Adrenal gland (tissue), 12 donors: ENCODE data around the gene PIAS1. TPM values are rescaled to one million over a fixed set of nuclear protein-coding genes. Genes with fewer than 3 reads are reported as not detected.

Experiments used
- DNase-seq, 7 donors: peaks; one replicate each; pipeline ENCODE4 v3.0.0-alpha.2; 2019 to 2020
- H3K27ac ChIP-seq, 5 donors: fragments of 200-600 bp; sonication (generic) in 4 of 5; 1 replicate in 3 of 5; 2 replicates in 2 of 5; pipeline versions ENCODE4 v1.5.1 to v1.8.0; 2016 to 2020; ENCODE audit warnings: mild to moderate bottlenecking in 1 of 5
- H3K27me3 ChIP-seq: fragments of 200-600 bp; 2 replicates; pipeline ENCODE4 v1.8.0; 2021
- H3K36me3 ChIP-seq, 2 donors: fragments of 200-600 bp; replicated peaks in 1 of 2; 1 replicate in 1 of 2; 2 replicates in 1 of 2; pipeline versions ENCODE4 v1.5.1 to v1.8.0; 2018 to 2022
- H3K4me1 ChIP-seq, 2 donors: fragments of 200-600 bp; replicated peaks in 1 of 2; 1 replicate in 1 of 2; 2 replicates in 1 of 2; pipeline versions ENCODE4 v1.5.1 to v1.8.0; 2018 to 2021
- H3K4me3 ChIP-seq, 4 donors: fragments of 200-600 bp; sonication (generic) in 3 of 4; one replicate each; pipeline ENCODE4 v1.5.1; 2016 to 2018
- H3K9me3 ChIP-seq, 3 donors: fragments of 200-600 bp; sonication (generic) in 1 of 3; replicated peaks in 1 of 3; 1 replicate in 2 of 3; 2 replicates in 1 of 3; pipeline versions ENCODE4 v1.5.1 to v1.8.0; 2016 to 2021
- POLR2A ChIP-seq, 2 donors: fragments of 450-650 bp; IDR thresholded peaks; one replicate each; pipeline ENCODE4 v1.6.1; 2017; ENCODE audit warnings: antibody characterized with exemption in 2 of 2, mild to moderate bottlenecking in 2 of 2, moderate library complexity in 1 of 2
- WGBS, 4 donors: extraction: QIAGEN DNeasy Blood & Tissue Kit in 2 of 4; methylation state at CpG; one replicate each; pipeline versions ENCODE4 v1.1.5 to v1.1.7; 2013 to 2017; 5-methylcytosine and 5-hydroxymethylcytosine counted together
- intact Hi-C, 2 donors: fragments of 100-400 bp; cut with DNase I; formaldehyde crosslinking; loops; one replicate each; pipeline versions ENCODE4 v1.14.1 to v1.15.0; 2022 to 2023
- polyA plus RNA-seq, 3 donors: library from polyadenylated mRNA; stranded (reverse); fragments of 200-250 nt in 2 of 3; fragments of 350-450 nt in 1 of 3; fragmentation: Illumina TruSeq in 1 of 3; extraction: RNeasy Lipid Tissue Mini Kit (QIAGEN cat#74804) in 1 of 3; gene quantifications; one replicate each; pipeline ENCODE4 v1.2.3, GENCODE V29; 2013 to 2014
- total RNA-seq, 9 donors: library from RNA; depleted of rRNA in 4 of 9; stranded (reverse); fragments of >200 nt in 4 of 9; fragments of 120-200 nt in 1 of 9; fragmentation: NEBNext Ultra II Directional in 1 of 9; extraction: Animal tissue kit (Norgen Biotek cat#: 25700) in 1 of 9; gene quantifications; one replicate each; pipeline versions ENCODE4 v1.1.0 to v1.2.4, GENCODE V29; 2013 to 2023
- TF ChIP-seq, protein P1 (sequence below), 6 experiments: fragments of 450-650 bp in 4 of 6; fragments of 200-600 bp in 2 of 6; sonication (generic) in 1 of 6; IDR thresholded peaks; 1 replicate in 5 of 6; 2 replicates in 1 of 6; pipeline versions ENCODE4 v1.5.1 to v1.8.0; 2016 to 2021; ENCODE audit warnings: antibody characterized with exemption in 6 of 6, mild to moderate bottlenecking in 2 of 6, moderate library complexity in 1 of 6
- donor health status: healthy with polysubstance abuse.
- donor health status: Bipolar disorder and iron deficiency.
- donor health status: DM: yes; HTN: yes; CAD: no.
- donor health status: DM: no; HTN: no; CAD: no.
- donor health status: DM: no; HTN: no; CAD: no.
- donor health status: DM: yes; HTN: yes; CAD: no.

The PIAS1 gene
- total and polyA plus RNA-seq, 12 donors = 12.7 to 60.0 (median 38.8) TPM

DNA sequence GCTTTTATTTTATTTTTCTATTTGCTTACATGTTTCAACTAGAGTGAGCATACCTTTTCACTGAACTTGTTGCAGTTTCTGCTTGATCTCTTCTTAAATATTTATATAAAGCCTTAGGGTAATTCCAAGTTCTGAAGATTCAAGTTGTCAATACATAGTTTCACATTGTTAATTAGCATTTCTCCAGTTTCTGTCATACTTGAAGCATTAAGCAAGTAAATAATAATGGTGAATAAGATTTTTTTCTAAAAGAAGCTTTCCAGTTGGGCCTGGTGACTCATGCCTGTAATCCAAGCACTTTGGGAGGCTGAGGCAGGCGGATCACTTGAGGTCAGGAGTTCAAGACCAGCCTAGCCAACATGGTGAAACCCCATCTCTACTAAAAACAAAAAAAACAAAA is 97.2 kb downstream of the PIAS1 start:
- peaks cover 0 to 12% of the 10 kb centered on the region in 2 donors for H3K36me3 ChIP-seq
- no peak for DNase-seq
- peaks cover 0 to 15% of the 10 kb centered on the region in 2 donors for H3K4me1 ChIP-seq
- no peak overlapping the region for H3K4me3 ChIP-seq
- intact Hi-C loops = loop anchor here in 1 of 2 donors (10.0 kb wide), 1 partner anchor 96 kb away; the partner anchor contains the start of gene PIAS1
- 89 to 92% (median 91%) methylated on average over 1 of the region's 1 CpG for WGBS, 4 donors
- no peaks in the 10 kb centered on the region for H3K9me3 ChIP-seq
- no peaks in the 10 kb centered on the region for H3K27me3 ChIP-seq
- no peak overlapping the region for H3K27ac ChIP-seq
- no peak for TF ChIP-seq POLR2A (IDR thresholded peaks at IDR 0.05)
- TF ChIP-seq, protein P1, sequence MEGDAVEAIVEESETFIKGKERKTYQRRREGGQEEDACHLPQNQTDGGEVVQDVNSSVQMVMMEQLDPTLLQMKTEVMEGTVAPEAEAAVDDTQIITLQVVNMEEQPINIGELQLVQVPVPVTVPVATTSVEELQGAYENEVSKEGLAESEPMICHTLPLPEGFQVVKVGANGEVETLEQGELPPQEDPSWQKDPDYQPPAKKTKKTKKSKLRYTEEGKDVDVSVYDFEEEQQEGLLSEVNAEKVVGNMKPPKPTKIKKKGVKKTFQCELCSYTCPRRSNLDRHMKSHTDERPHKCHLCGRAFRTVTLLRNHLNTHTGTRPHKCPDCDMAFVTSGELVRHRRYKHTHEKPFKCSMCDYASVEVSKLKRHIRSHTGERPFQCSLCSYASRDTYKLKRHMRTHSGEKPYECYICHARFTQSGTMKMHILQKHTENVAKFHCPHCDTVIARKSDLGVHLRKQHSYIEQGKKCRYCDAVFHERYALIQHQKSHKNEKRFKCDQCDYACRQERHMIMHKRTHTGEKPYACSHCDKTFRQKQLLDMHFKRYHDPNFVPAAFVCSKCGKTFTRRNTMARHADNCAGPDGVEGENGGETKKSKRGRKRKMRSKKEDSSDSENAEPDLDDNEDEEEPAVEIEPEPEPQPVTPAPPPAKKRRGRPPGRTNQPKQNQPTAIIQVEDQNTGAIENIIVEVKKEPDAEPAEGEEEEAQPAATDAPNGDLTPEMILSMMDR (IDR thresholded peaks at IDR 0.05) = no peak

DNA sequence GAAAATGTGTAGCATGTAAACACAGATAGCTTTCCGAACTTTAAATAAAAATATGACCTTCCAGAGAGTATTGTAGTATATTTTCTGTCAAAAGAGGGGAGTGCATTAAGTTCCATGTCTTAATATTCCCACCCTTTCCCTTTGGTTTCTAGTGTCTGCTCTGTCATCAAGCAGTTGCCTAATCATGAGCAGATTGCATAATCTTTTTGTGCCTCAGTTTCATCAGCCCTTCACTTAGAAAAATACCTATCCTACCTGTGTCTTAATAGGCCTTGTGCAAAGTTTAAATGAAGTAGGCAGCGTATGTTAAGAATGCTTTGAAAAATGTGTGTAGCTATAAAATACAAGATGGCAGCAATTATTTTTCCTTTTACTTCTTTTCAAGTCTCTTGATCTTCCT is 98.2 kb downstream of the PIAS1 start:
- WGBS, 4 donors = 98 to 100% (median 98%) methylated on average over 2 of the region's 2 CpGs
- no peak overlapping the region for H3K27ac ChIP-seq
- DNase-seq = no peak
- H3K4me1 ChIP-seq = peaks cover 0 to 15% of the 10 kb centered on the region in 2 donors
- TF ChIP-seq, protein P1 (IDR thresholded peaks at IDR 0.05) = no peak
- TF ChIP-seq POLR2A (IDR thresholded peaks at IDR 0.05) = no peak
- intact Hi-C loops = loop anchor here in 1 of 2 donors (2.0 to 10.0 kb wide), 2 partner anchors 98 to 290 kb away; partner anchors contain the start of gene PIAS1
- no peaks in the 10 kb centered on the region for H3K27me3 ChIP-seq
- H3K36me3 ChIP-seq = peaks cover 0 to 6% of the 10 kb centered on the region in 2 donors
- H3K4me3 ChIP-seq = no peak overlapping the region
- H3K9me3 ChIP-seq = no peaks in the 10 kb centered on the region

- no peaks in the 10 kb centered on the region for H3K9me3 ChIP-seq
- H3K27ac ChIP-seq = no peak overlapping the region
- peak; percentile 37 to 75 (median 56) for DNase-seq
- 30 to 36% (median 35%) methylated on average over 4 of the region's 4 CpGs for WGBS, 4 donors
- no peak overlapping the region for H3K4me3 ChIP-seq
- H3K36me3 ChIP-seq = peaks cover 0 to 6% of the 10 kb centered on the region in 2 donors
- TF ChIP-seq, protein P1 (IDR thresholded peaks at IDR 0.05) = peak; percentile 73 to 87 (median 79)
- TF ChIP-seq POLR2A (IDR thresholded peaks at IDR 0.05) = no peak
- H3K4me1 ChIP-seq = peaks cover 0 to 16% of the 10 kb centered on the region in 2 donors
- intact Hi-C loops = loop anchor here (2.0 to 10.0 kb wide), 2 partner anchors 100 to 292 kb away; partner anchors contain the start of gene PIAS1 (in 1 of the 2)
- H3K27me3 ChIP-seq = no peaks in the 10 kb centered on the region
These were observed 100.9 kb downstream of the PIAS1 start for GRCh38 chr15:68154923-68155559.

- TF ChIP-seq, protein P1 (IDR thresholded peaks at IDR 0.05) = no peak
- TF ChIP-seq POLR2A (IDR thresholded peaks at IDR 0.05) = no peak
- Histone ChIP-seq H3K27me3 (no peaks in the 10 kb centered on the region), H3K36me3 (peaks cover 0 to 6% of the 10 kb centered on the region in 2 donors), H3K4me3 (no peak overlapping the region), H3K9me3 (no peaks in the 10 kb centered on the region), H3K27ac (no peak overlapping the region), H3K4me1 (peaks cover 0 to 16% of the 10 kb centered on the region in 2 donors)
- intact Hi-C loops = loop anchor here in 1 of 2 donors (10.0 kb wide), 1 partner anchor 102 kb away; the partner anchor contains the start of gene PIAS1
- DNase-seq = no peak
- WGBS, 4 donors = 0 to 74% (median 65%) methylated on average over 1 of the region's 1 CpG
These were observed 103.0 kb downstream of the PIAS1 start for GRCh38 chr15:68157074-68157473.
